Esophagus (tissue), 2 donors: ENCODE data around the gene TCOF1. TPM values are rescaled to one million over a fixed set of nuclear protein-coding genes. Genes with fewer than 3 reads are reported as not detected.
"Not testable (repeated sequence)": the region's sequence is repeated elsewhere in the genome, so short reads cannot be mapped to it uniquely, and the experiment has no call there.

Experiments used
- H3K27ac ChIP-seq, 2 donors: one replicate each; pipeline ENCODE4 v1.5.1; 2013; ENCODE audit warnings: low read depth in 2 of 2, mild to moderate bottlenecking in 2 of 2, inconsistent platforms in 1 of 2, low read length in 1 of 2, moderate library complexity in 1 of 2
- H3K27me3 ChIP-seq, 2 donors: one replicate each; pipeline ENCODE4 v1.6.1; 2013; ENCODE audit warnings: low read length in 2 of 2, control low read depth in 1 of 2, mild to moderate bottlenecking in 1 of 2; ENCODE audit not compliant: insufficient read depth in 2 of 2, control insufficient read depth in 1 of 2
- H3K36me3 ChIP-seq, 2 donors: one replicate each; pipeline ENCODE4 v1.6.1; 2013; ENCODE audit warnings: low read length in 1 of 2; ENCODE audit not compliant: control insufficient read depth in 2 of 2, insufficient read depth in 2 of 2
- H3K4me1 ChIP-seq, 2 donors: one replicate each; pipeline ENCODE4 v1.6.1; 2013; ENCODE audit warnings: low read length in 1 of 2; ENCODE audit not compliant: control insufficient read depth in 2 of 2, insufficient read depth in 2 of 2
- H3K4me3 ChIP-seq, 2 donors: one replicate each; pipeline ENCODE4 v1.5.1; 2013; ENCODE audit warnings: low read length in 2 of 2, mild to moderate bottlenecking in 2 of 2, low read depth in 1 of 2, moderate library complexity in 1 of 2
- H3K9me3 ChIP-seq, 2 donors: one replicate each; pipeline ENCODE4 v1.6.1; 2013; ENCODE audit warnings: mild to moderate bottlenecking in 2 of 2, low read depth in 1 of 2, low read length in 1 of 2, moderate library complexity in 1 of 2; ENCODE audit not compliant: control insufficient read depth in 2 of 2, insufficient read depth in 1 of 2
- WGBS, 2 donors: extraction: QIAGEN DNeasy Blood & Tissue Kit; methylation state at CpG; one replicate each; pipeline ENCODE4 v1.1.7; 2013; 5-methylcytosine and 5-hydroxymethylcytosine counted together
- polyA plus RNA-seq, 2 donors: library from polyadenylated mRNA; stranded (reverse); fragments of 200-250 nt; gene quantifications; one replicate each; pipeline ENCODE4 v1.2.3, GENCODE V29; 2013
- donor health status: healthy with polysubstance abuse.
- donor health status: Bipolar disorder and iron deficiency.

The TCOF1 gene
- polyA plus RNA-seq, 2 donors = 13.0 to 13.5 TPM

- no peaks in the 10 kb centered on the region for H3K27me3 ChIP-seq
- H3K36me3 ChIP-seq = peaks cover 0 to 4% of the 10 kb centered on the region in 2 donors
- no peak overlapping the region for H3K4me3 ChIP-seq
- no peaks in the 10 kb centered on the region for H3K9me3 ChIP-seq
- 8 to 11% methylated on average over 15 of the region's 15 CpGs for whole genome bisulfite sequencing, 2 donors
- peak overlapping the region; percentile 71 to 81 for H3K27ac ChIP-seq
- H3K4me1 ChIP-seq = peaks cover 4 to 8% of the 10 kb centered on the region in 2 donors
Observed at GRCh38 chr5:150409638-150410523, 52.4 kb downstream of the TCOF1 start.

- Histone ChIP-seq H3K27ac (peak overlapping the region; percentile 81 to 86), H3K4me1 (peaks cover 4 to 8% of the 10 kb centered on the region in 2 donors), H3K27me3 (no peaks in the 10 kb centered on the region), H3K9me3 (no peaks in the 10 kb centered on the region), H3K36me3 (peaks cover 0 to 4% of the 10 kb centered on the region in 2 donors), H3K4me3 (peak overlapping the region in 1 of 2 donors; percentile 52)
- 18 to 19% methylated on average over 4 of the region's 4 CpGs for WGBS, 2 donors
Observed at GRCh38 chr5:150410524-150411244, 53.2 kb downstream of the TCOF1 start.

GRCh38 chr5:150411245-150411979 lies 53.9 kb downstream of the TCOF1 start:
- WGBS, 2 donors = 64 to 73% methylated on average over 5 of the region's 5 CpGs

GRCh38 chr5:150412319-150413175 lies 55.0 kb downstream of the TCOF1 start, which contains the start of gene CD74:
CD74 (minus strand) TSS chr5:150412910; CDS start chr5:150412749, 161 bp downstream.
- WGBS, 2 donors = 7 to 19% methylated on average over 20 of the region's 20 CpGs

More at GRCh38 chr5:150411245-150411979, 53.9 kb downstream of the TCOF1 start:
- Histone ChIP-seq H3K27ac (peak overlapping the region; percentile 74 to 86), H3K4me1 (peaks cover 4 to 8% of the 10 kb centered on the region in 2 donors), H3K9me3 (no peaks in the 10 kb centered on the region), H3K27me3 (no peaks in the 10 kb centered on the region), H3K36me3 (no peaks in the 10 kb centered on the region), H3K4me3 (peak overlapping the region; percentile 2 to 52)

GRCh38 chr5:150413176-150413901 lies 55.8 kb downstream of the TCOF1 start:
- H3K27ac ChIP-seq = peak overlapping the region; percentile 71 to 85
- 58 to 61% methylated on average over 12 of the region's 12 CpGs for WGBS, 2 donors
- H3K4me1 ChIP-seq = peaks cover under 1 to 6% of the 10 kb centered on the region in 2 donors
- H3K4me3 ChIP-seq = peak overlapping the region; percentile 52 to 53
- no peaks in the 10 kb centered on the region for H3K36me3 ChIP-seq
- no peaks in the 10 kb centered on the region for H3K27me3 ChIP-seq
- no peaks in the 10 kb centered on the region for H3K9me3 ChIP-seq

More at GRCh38 chr5:150412319-150413175, 55.0 kb downstream of the TCOF1 start, which contains the start of gene CD74:
- Histone ChIP-seq H3K27me3 (no peaks in the 10 kb centered on the region), H3K4me3 (peak within 1 kb of the TSS; percentile 52 to 53), H3K9me3 (no peaks in the 10 kb centered on the region), H3K27ac (peak within 1 kb of the TSS; percentile 71 to 88), H3K4me1 (peaks cover 4 to 8% of the 10 kb centered on the region in 2 donors), H3K36me3 (no peaks in the 10 kb centered on the region)

GRCh38 chr5:150413902-150414790 lies 56.6 kb downstream of the TCOF1 start:
- H3K36me3 ChIP-seq, H3K9me3 ChIP-seq, H3K4me3 ChIP-seq, H3K27me3 ChIP-seq, H3K4me1 ChIP-seq: not testable (repeated sequence)
- H3K27ac ChIP-seq = peak overlapping the region in 1 of 2 donors; percentile 14
- 90 to 92% methylated on average over 16 of the region's 16 CpGs for WGBS, 2 donors

- no peaks in the 10 kb centered on the region for H3K27me3 ChIP-seq
- 75 to 90% methylated on average over 7 of the region's 7 CpGs for WGBS, 2 donors
- H3K4me3 ChIP-seq = no peak overlapping the region
- H3K4me1 ChIP-seq = no peaks in the 10 kb centered on the region
- no peaks in the 10 kb centered on the region for H3K9me3 ChIP-seq
- H3K36me3 ChIP-seq = no peaks in the 10 kb centered on the region
- no peak overlapping the region for H3K27ac ChIP-seq
Observed at GRCh38 chr5:150419630-150420270, 62.3 kb downstream of the TCOF1 start.
